ENCODE measurements around the gene IL34.
"Not testable (repeated sequence)": the region's sequence is repeated elsewhere in the genome, so short reads cannot be mapped to it uniquely, and the experiment has no call there.

The IL34 gene

DNA sequence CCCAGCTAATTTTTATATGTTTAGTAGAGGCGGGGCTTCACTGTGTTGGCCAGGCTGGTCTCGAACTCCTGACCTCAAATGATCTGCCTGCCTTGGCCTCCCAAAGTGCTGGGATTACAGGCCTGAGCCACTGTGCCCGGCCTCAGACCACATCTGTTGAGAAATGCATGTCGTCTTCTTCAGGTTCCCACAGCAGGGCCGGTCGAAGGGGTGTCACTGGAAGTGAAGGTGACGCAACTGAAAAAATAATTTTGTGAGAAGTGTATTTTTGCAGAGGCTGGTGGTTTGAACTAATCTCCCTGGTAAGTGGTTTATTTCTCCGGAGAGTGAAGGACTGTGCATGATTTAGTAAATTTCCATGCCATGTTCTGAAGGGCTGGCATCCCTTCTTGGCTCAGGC is 33.4 kb upstream of the IL34 start:
- no peaks in the 10 kb centered on the region for H3K9me3 Mint-ChIP-seq
- no peaks in the 10 kb centered on the region for H3K27me3 Mint-ChIP-seq
- H3K4me1 Mint-ChIP-seq (ENCODE audit: low read depth), result no peaks in the 10 kb centered on the region
- no peak overlapping the region for H3K27ac Mint-ChIP-seq
- intact Hi-C loops (cut with micrococcal nuclease), result no loop called here
- no peaks in the 10 kb centered on the region for H3K36me3 Mint-ChIP-seq (ENCODE audit: low read depth)
- H3K4me3 Mint-ChIP-seq, result no peak overlapping the region

DNA sequence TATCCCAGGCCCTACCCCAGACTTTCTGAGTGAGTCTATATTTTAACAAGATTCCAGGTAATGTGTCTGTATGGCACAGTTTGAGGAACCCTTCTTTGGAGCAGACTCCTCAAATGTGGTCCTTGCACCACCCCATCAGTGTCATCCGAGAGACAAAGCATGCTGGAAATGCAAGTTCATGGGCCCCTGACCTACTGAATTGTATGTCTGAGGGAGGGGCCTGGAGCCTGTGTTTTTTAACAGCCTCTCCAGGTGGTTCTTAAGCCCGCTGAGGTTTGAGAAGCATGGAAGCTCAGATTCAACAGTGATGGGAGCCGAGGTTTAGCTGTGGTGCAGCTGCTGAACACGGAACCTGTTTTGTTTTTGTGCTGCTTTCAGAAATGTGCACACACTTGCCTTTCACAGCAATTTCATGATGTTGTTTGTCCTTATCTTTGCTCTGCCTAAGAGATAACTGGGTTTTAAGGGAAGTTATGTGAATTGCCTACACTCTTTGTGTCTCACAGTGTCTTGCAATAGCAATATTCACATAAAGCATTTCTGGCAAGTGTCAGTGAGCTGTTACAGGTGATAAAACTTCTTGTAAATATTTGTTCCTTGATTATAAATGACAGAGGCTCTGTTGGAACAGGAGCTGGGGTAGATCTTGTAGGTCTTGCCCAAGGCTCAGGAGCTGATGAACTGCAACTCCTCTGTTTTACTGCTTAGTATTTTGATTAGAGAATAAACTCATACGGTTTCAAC is 32.0 kb upstream of the IL34 start:
- Mint-ChIP-seq H3K4me3 (no peak overlapping the region), H3K4me1 (ENCODE audit: low read depth) (peaks cover 5% of the 10 kb centered on the region), H3K9me3 (no peaks in the 10 kb centered on the region), H3K36me3 (ENCODE audit: low read depth) (no peaks in the 10 kb centered on the region), H3K27me3 (no peaks in the 10 kb centered on the region), H3K27ac (no peak overlapping the region)
- intact Hi-C loops (cut with micrococcal nuclease), result no loop called here

DNA sequence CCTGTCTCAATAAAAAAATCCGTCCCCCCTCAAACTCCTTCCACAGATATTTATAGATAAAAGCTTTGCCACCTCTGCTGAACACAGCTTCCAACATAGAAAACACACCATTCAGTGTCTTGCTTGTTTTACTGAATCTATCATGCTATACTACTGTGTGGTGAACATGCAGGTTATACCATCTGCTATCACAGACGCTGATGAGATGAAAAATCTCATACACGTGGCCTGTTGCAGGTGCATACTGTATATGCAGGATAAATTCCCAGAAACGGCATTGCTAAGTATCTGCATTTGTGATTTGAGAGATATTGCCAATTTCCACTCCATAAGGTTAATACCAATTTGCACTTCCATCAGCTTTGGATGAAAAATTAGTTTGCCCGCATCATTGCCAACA is 30.4 kb upstream of the IL34 start:
- Mint-ChIP-seq H3K36me3 (ENCODE audit: low read depth) (no peaks in the 10 kb centered on the region), H3K27ac (no peak overlapping the region)

DNA sequence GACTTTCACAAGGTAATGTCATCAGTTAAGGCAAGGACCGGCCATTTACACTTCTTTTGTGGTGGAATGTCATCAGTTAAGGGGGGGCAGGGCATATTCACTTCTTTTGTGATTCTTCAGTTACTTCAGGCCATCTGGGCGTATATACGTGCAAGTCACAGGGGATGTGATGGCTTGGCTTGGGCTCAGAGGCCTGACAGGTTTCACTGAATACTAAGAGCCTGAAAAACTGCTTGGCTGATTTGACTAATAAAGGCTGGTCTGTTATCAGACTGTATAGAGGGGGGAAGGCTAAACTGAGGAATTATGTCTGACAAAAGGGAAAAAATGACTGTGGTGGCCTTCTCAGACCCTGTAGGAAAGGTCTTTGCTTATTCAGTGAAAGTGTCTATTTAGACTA is 24.5 kb upstream of the IL34 start:
- H3K4me1 Mint-ChIP-seq (ENCODE audit: low read depth); H3K4me3 Mint-ChIP-seq; intact Hi-C loops (cut with micrococcal nuclease); H3K36me3 Mint-ChIP-seq (ENCODE audit: low read depth); H3K27ac Mint-ChIP-seq; H3K9me3 Mint-ChIP-seq: not testable (repeated sequence)
- H3K27me3 Mint-ChIP-seq, result peaks cover 13% of the 10 kb centered on the region

More for the DNA sequence above, 30.4 kb upstream of the IL34 start:
- Mint-ChIP-seq H3K4me3 (no peak overlapping the region), H3K4me1 (ENCODE audit: low read depth) (peaks cover 5% of the 10 kb centered on the region), H3K9me3 (no peaks in the 10 kb centered on the region), H3K27me3 (peaks cover 3% of the 10 kb centered on the region)
- intact Hi-C loops (cut with micrococcal nuclease), result no loop called here

DNA sequence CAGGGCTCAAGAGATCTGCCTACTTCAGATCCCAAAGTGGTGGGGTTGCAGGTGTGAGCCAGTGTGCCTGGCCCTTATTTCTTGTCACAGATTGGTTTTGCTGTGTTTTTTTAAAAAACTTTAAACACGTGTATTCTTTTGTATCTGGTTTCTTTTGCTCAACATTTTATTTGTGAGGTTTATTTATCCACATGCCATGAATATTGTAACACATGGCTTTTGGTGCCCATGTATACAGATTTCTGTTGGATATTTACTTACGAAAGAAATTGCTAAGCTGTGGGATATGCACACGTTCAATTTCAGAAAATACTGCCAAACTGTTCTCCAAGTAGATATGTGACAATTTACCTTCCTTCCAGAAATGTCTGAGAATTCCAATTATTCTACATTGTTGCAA is 18.7 kb upstream of the IL34 start:
- intact Hi-C loops (cut with micrococcal nuclease), result no loop called here
- Mint-ChIP-seq H3K27ac (no peak overlapping the region), H3K27me3 (peaks cover 13% of the 10 kb centered on the region), H3K36me3 (ENCODE audit: low read depth) (no peaks in the 10 kb centered on the region), H3K4me3 (no peak overlapping the region), H3K4me1 (ENCODE audit: low read depth) (no peaks in the 10 kb centered on the region), H3K9me3 (peaks cover 11% of the 10 kb centered on the region)

DNA sequence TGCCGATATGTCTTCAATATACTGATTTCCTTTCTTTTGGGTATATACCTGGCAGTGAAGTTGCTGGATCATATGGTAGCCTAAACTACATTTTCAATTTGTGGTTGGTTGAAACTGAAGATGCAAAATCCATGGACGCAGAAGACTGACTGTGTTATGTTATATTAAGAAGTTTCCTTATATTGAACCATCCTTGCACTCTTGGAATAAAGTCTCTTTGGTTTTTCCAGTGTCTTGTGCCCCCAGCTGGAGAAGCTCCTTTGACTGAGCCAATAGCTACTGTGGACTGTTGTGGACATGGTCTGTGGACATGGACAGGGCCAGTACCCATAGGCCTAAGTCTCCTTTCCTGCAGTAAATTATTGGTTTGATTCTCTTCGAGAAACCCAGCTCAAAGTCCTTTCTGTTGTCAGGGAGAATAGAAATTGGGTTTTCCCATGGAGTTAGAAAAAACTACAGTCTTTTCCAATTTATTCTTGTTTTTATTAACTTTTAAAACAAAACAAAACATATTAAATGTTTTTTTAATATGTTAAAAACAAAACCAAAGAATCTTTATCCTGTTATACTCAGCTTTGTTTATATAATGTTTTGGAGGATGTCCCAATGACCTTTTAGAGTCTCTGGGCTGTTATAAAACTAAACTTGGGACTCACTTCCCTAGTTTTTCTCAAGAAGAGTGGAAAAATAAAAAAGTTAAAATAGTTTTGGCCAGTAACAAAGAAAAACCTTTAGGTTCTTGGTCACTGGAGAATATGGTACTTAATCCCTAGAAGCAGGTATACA is 15.2 kb upstream of the IL34 start:
- Mint-ChIP-seq H3K36me3 (ENCODE audit: low read depth) (no peaks in the 10 kb centered on the region), H3K4me3 (no peak overlapping the region), H3K27ac (no peak overlapping the region), H3K9me3 (peaks cover 11% of the 10 kb centered on the region), H3K27me3 (peaks cover 3% of the 10 kb centered on the region), H3K4me1 (ENCODE audit: low read depth) (no peaks in the 10 kb centered on the region)
- intact Hi-C loops (cut with micrococcal nuclease), result no loop called here

DNA sequence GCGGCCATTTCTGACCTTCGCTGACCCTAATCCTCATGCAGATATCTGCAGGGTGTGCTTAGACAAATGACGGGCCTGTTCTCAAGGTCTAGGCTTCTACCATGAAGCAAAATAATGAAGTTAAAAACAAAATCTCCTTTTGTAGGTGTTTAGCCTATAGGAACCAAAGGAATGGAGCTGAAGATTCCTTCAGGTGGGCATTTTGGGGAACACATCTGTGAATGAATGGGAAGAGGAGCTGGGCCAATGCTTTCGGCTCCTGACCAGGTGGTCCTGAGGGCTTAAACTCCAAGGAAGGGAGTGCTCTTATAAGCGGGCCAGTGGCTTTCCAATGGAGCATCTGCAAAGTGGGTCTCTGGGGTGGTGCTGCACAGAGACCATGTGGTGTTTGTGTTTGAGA is 14.1 kb upstream of the IL34 start:
- Mint-ChIP-seq H3K9me3 (peaks cover 11% of the 10 kb centered on the region), H3K4me3 (no peak overlapping the region), H3K36me3 (ENCODE audit: low read depth) (no peaks in the 10 kb centered on the region), H3K27me3 (peaks cover 3% of the 10 kb centered on the region), H3K4me1 (ENCODE audit: low read depth) (no peaks in the 10 kb centered on the region), H3K27ac (no peak overlapping the region)
- intact Hi-C loops (cut with micrococcal nuclease), result no loop called here

DNA sequence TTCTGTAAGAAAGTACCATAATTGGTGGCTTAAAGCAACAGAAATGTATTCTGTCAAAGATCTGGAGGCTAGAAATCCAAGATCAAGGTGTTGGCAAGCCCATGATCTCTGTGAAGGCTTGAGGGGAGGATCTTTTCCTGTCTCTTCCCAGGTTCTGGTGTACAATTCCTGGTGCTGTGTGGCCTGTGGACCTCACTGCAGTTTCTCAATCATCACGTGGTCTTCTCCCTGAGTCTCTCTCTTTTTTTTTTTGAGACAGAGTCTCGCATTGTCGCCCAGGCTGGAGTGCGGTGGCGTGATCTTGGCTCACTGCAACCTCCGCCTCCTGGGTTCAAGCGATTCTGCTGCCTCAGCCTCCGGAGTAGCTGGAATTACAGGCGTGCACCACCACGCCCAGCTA is 12.7 kb upstream of the IL34 start:
- H3K4me3 Mint-ChIP-seq; H3K27me3 Mint-ChIP-seq; H3K27ac Mint-ChIP-seq; H3K36me3 Mint-ChIP-seq (ENCODE audit: low read depth); intact Hi-C loops (cut with micrococcal nuclease); H3K4me1 Mint-ChIP-seq (ENCODE audit: low read depth): not testable (repeated sequence)
- H3K9me3 Mint-ChIP-seq, result peaks cover 11% of the 10 kb centered on the region

DNA sequence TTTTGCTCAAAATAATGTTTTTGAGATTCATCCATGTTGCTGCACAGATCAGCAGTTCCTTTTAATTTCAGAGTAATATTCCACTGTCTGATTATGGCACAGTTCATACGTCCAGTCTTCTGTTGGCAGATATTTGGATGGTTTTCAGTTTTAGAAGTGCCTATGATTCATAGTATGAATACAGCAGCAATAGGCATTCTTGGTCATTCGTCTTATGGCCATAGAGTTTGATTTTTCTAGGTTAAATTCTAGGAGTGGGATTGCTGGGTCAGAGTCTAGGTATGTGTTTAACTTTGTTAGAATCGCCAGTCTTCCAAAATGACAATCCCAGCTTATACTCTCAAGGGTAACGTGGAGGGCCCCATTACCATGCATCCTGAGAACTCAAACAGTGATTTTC is 11.5 kb upstream of the IL34 start:
- H3K36me3 Mint-ChIP-seq (ENCODE audit: low read depth), result no peaks in the 10 kb centered on the region
- H3K9me3 Mint-ChIP-seq, result peaks cover 11% of the 10 kb centered on the region
- H3K27ac Mint-ChIP-seq, result no peak overlapping the region
- H3K4me1 Mint-ChIP-seq (ENCODE audit: low read depth), result no peaks in the 10 kb centered on the region
- intact Hi-C loops (cut with micrococcal nuclease), result no loop called here
- no peak overlapping the region for H3K4me3 Mint-ChIP-seq
- H3K27me3 Mint-ChIP-seq, result peaks cover 1% of the 10 kb centered on the region

DNA sequence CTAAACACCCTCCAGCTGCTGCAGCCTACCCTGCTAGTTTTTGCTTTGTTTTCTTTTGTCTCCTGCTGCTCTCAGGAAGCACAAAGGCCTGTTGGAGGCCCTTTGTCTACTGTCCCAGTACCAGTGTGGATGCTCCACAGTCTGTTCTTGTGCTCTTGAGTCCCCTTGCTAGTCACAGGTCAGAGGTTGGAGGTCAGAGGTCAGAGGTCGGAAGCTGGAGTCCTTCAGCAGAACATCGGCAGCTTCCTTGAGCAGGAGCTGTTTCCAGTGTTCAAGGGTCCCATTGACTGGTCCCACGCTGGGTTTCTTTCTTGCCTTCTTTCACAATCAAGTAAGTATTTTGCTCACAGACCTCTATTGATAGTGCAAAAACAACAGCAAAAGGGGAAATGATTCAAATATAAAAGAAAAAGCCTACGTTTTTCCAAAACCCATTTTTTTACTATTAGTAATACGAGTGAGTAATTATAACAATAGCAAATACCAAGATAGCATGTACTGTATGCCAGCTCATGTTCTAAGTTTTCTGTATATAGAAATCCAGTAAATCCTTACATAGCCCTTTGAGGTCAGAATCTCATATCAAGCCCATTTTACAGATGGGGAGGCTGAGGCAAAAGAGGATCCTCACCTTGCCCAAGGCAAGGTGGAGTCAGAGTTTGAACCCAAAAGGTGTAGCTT is 10.9 kb upstream of the IL34 start:
- no peak overlapping the region for H3K4me3 Mint-ChIP-seq

DNA sequence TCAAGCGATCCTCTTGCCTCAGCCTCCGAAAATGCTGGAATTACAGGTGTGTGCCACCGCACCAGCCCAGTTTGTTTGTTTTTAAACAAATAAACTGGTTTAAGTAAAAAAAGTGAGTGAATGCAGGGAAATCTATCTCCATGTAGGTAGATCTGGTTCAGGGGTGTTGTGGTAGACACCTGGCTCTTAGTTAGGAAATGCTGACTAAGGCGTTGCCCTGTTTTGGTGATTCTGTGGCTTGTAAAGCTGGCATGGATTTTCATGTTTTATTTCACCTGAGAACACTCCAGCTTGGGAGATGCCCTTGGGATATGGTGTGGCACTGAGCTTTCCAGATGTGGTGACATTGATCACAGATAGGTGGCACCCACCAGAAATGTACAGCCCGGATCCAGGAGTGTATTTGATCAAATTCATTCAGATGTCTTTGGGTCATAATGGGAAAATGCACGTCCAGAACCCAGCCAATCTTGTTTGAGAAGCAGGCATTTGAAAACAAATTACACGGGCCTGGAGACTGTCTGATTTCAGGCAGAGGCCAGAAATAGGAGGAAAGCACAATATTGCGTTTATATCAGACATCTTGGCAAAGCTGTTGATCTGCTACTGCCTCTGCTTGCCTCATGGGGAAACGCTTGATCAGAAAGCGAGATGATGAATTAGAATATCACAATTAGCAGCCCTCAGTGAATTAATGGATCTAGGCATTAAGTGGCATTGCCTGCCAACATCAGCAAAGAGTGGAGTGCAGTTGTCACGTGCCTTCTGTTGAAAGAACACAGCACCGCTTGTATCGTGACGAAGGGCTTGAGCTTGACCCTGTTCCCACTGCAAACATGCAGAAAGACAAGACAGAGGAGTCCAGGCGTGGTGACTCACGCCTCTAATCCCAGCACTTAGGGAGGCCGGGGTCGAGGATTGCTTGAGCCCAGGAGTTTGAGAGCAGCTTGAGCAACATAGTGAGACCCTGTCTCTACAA is 7.3 kb upstream of the IL34 start:
- Mint-ChIP-seq H3K27me3 (no peaks in the 10 kb centered on the region), H3K9me3 (no peaks in the 10 kb centered on the region), H3K27ac (no peak overlapping the region), H3K4me1 (ENCODE audit: low read depth) (no peaks in the 10 kb centered on the region), H3K4me3 (no peak overlapping the region), H3K36me3 (ENCODE audit: low read depth) (no peaks in the 10 kb centered on the region)
- intact Hi-C loops (cut with micrococcal nuclease), result no loop called here

More for the DNA sequence above, 10.9 kb upstream of the IL34 start:
- no peaks in the 10 kb centered on the region for H3K4me1 Mint-ChIP-seq (ENCODE audit: low read depth)
- H3K9me3 Mint-ChIP-seq, result peaks cover 7% of the 10 kb centered on the region
- no peaks in the 10 kb centered on the region for H3K27me3 Mint-ChIP-seq
- no peak overlapping the region for H3K27ac Mint-ChIP-seq
- no peaks in the 10 kb centered on the region for H3K36me3 Mint-ChIP-seq (ENCODE audit: low read depth)
- intact Hi-C loops (cut with micrococcal nuclease), result no loop called here

DNA sequence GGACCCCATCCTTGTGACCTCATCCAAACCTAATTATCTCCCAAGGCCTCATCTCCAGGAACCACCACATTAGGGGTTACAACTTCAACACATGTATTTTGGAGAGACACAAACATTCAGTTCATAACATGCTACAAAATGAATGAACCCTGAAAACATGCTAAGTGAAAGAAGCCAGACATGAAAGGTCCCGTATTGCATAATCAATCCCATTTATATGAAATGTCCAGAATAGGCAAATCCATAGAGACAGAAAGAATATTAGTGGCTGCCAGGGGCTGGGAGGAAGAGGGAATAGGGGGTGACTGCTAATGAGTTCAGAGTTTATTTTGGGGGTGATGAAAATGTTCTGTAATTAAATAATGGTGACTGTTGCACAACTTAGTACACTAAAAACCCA is 3.7 kb upstream of the IL34 start:
- H3K36me3 Mint-ChIP-seq (ENCODE audit: low read depth), result no peaks in the 10 kb centered on the region
- peaks cover 8% of the 10 kb centered on the region for H3K9me3 Mint-ChIP-seq
- H3K4me1 Mint-ChIP-seq (ENCODE audit: low read depth), result no peaks in the 10 kb centered on the region
- no peaks in the 10 kb centered on the region for H3K27me3 Mint-ChIP-seq
- intact Hi-C loops (cut with micrococcal nuclease), result no loop called here
- no peak overlapping the region for H3K27ac Mint-ChIP-seq
- H3K4me3 Mint-ChIP-seq, result no peak overlapping the region

DNA sequence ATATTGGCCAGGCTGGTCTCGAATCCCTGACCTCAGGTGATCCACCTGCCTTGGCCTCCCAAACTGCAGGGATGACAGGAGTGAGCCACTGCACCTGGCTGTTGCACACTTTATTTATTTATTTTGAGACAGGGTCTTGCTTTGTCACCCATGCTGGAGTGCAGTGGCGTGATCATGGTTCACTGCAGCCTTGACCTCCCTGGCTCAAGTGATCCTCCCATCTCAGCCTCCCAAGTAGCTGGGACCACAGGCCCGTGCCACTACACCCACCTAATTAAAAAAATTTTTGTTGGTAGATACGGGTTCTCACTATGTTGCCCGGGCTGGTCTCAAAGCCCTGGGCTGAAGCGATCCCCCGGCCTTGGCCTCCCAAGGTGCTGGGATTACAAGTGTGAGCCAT is 3.1 kb upstream of the IL34 start:
- H3K36me3 Mint-ChIP-seq (ENCODE audit: low read depth); H3K27ac Mint-ChIP-seq: not testable (repeated sequence)

More for the DNA sequence above, 3.1 kb upstream of the IL34 start:
- H3K4me3 Mint-ChIP-seq; H3K27me3 Mint-ChIP-seq; H3K4me1 Mint-ChIP-seq (ENCODE audit: low read depth); H3K9me3 Mint-ChIP-seq; intact Hi-C loops (cut with micrococcal nuclease): not testable (repeated sequence)

Measured in dendritic cell treated with granulocyte-macrophage colony-stimulating factor and Interleukin-4, amounts not matched to agents 40 ng/mL and 50 ng/mL, for 4 days (primary cell).